H1 (cell line): ENCODE results near the gene OSGEP. TPM values are rescaled to one million over a fixed set of nuclear protein-coding genes. Genes with fewer than 3 reads are reported as not detected.

Source experiments
- POU5F1 ChIP-seq: IDR thresholded peaks from 2 replicates; pipeline ENCODE4 v1.6.1; 2011; ENCODE audit warnings: low read depth, mild to moderate bottlenecking, low read length, moderate library complexity
- SIX5 ChIP-seq: IDR thresholded peaks from 2 replicates; pipeline ENCODE4 v1.6.1; 2011; ENCODE audit warnings: mild to moderate bottlenecking, low read depth, low read length
- SP4 ChIP-seq: IDR thresholded peaks from 2 replicates; pipeline ENCODE4 v1.6.1; 2012; ENCODE audit warnings: low read length, inconsistent platforms
- TCF12 ChIP-seq: IDR thresholded peaks from 2 replicates; pipeline ENCODE4 v1.6.1; 2011; ENCODE audit warnings: low read depth, mild to moderate bottlenecking, low read length
- polyA plus RNA-seq, 7 experiments: library from polyadenylated mRNA; depleted of rRNA in 3 of 7; stranded (reverse) in 5 of 7; unstranded in 2 of 7; fragments of >200 nt in 5 of 7; fragments of 200-250 nt in 2 of 7; gene quantifications; 1 replicate in 5 of 7; 2 replicates in 1 of 7; 4 replicates in 1 of 7; pipeline versions ENCODE4 v1.2.1 to v1.2.3, GENCODE V29; 2011 to 2013; ENCODE audit warnings: missing spikeins in 2 of 7, mixed read lengths in 2 of 7
- total RNA-seq: library from RNA; stranded (reverse); fragmentation: NEBNext Ultra II Directional; extraction: Animal tissue kit (Norgen Biotek cat#: 25700); gene quantifications from 2 replicates; pipeline ENCODE4 v1.2.1, GENCODE V29; 2021
- TF ChIP-seq, protein P1 (sequence below): fragments of 300-600 bp; sonication (generic); IDR thresholded peaks from 2 replicates; pipeline ENCODE4 v1.7.1; 2012; ENCODE audit warnings: low read length, moderate library complexity, mild to moderate bottlenecking, inconsistent platforms; ENCODE audit not compliant: insufficient replicate concordance

OSGEP gene
- total and polyA plus RNA-seq, 2 of the 8 experiments (the other 6 are each of a cell fraction or from before 2014, with no cell fraction given): 34.4 to 78.6 TPM

GRCh38 chr14:20412411-20412810, 42.2 kb downstream of the OSGEP start (continued):
- TF ChIP-seq, protein P1, sequence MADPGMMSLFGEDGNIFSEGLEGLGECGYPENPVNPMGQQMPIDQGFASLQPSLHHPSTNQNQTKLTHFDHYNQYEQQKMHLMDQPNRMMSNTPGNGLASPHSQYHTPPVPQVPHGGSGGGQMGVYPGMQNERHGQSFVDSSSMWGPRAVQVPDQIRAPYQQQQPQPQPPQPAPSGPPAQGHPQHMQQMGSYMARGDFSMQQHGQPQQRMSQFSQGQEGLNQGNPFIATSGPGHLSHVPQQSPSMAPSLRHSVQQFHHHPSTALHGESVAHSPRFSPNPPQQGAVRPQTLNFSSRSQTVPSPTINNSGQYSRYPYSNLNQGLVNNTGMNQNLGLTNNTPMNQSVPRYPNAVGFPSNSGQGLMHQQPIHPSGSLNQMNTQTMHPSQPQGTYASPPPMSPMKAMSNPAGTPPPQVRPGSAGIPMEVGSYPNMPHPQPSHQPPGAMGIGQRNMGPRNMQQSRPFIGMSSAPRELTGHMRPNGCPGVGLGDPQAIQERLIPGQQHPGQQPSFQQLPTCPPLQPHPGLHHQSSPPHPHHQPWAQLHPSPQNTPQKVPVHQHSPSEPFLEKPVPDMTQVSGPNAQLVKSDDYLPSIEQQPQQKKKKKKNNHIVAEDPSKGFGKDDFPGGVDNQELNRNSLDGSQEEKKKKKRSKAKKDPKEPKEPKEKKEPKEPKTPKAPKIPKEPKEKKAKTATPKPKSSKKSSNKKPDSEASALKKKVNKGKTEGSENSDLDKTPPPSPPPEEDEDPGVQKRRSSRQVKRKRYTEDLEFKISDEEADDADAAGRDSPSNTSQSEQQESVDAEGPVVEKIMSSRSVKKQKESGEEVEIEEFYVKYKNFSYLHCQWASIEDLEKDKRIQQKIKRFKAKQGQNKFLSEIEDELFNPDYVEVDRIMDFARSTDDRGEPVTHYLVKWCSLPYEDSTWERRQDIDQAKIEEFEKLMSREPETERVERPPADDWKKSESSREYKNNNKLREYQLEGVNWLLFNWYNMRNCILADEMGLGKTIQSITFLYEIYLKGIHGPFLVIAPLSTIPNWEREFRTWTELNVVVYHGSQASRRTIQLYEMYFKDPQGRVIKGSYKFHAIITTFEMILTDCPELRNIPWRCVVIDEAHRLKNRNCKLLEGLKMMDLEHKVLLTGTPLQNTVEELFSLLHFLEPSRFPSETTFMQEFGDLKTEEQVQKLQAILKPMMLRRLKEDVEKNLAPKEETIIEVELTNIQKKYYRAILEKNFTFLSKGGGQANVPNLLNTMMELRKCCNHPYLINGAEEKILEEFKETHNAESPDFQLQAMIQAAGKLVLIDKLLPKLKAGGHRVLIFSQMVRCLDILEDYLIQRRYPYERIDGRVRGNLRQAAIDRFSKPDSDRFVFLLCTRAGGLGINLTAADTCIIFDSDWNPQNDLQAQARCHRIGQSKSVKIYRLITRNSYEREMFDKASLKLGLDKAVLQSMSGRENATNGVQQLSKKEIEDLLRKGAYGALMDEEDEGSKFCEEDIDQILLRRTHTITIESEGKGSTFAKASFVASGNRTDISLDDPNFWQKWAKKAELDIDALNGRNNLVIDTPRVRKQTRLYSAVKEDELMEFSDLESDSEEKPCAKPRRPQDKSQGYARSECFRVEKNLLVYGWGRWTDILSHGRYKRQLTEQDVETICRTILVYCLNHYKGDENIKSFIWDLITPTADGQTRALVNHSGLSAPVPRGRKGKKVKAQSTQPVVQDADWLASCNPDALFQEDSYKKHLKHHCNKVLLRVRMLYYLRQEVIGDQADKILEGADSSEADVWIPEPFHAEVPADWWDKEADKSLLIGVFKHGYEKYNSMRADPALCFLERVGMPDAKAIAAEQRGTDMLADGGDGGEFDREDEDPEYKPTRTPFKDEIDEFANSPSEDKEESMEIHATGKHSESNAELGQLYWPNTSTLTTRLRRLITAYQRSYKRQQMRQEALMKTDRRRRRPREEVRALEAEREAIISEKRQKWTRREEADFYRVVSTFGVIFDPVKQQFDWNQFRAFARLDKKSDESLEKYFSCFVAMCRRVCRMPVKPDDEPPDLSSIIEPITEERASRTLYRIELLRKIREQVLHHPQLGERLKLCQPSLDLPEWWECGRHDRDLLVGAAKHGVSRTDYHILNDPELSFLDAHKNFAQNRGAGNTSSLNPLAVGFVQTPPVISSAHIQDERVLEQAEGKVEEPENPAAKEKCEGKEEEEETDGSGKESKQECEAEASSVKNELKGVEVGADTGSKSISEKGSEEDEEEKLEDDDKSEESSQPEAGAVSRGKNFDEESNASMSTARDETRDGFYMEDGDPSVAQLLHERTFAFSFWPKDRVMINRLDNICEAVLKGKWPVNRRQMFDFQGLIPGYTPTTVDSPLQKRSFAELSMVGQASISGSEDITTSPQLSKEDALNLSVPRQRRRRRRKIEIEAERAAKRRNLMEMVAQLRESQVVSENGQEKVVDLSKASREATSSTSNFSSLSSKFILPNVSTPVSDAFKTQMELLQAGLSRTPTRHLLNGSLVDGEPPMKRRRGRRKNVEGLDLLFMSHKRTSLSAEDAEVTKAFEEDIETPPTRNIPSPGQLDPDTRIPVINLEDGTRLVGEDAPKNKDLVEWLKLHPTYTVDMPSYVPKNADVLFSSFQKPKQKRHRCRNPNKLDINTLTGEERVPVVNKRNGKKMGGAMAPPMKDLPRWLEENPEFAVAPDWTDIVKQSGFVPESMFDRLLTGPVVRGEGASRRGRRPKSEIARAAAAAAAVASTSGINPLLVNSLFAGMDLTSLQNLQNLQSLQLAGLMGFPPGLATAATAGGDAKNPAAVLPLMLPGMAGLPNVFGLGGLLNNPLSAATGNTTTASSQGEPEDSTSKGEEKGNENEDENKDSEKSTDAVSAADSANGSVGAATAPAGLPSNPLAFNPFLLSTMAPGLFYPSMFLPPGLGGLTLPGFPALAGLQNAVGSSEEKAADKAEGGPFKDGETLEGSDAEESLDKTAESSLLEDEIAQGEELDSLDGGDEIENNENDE: no peak
- TF ChIP-seq SP4: no peak
- TF ChIP-seq POU5F1: no peak
- no peak for TF ChIP-seq SIX5
- TF ChIP-seq TCF12: no peak
